Measurements from ENCODE around the gene ITGA4.

Gene ITGA4

GRCh38 chr2:181458871-181459270 lies 1.7 kb downstream of the ITGA4 start:
- DNase-seq (ENCODE audit: low spot score): peak; percentile 34

GRCh38 chr2:181459621-181460021 lies 2.4 kb downstream of the ITGA4 start:
- no peak for DNase-seq (ENCODE audit: low spot score)

GRCh38 chr2:181461056-181461997 lies 4.1 kb downstream of the ITGA4 start:
- DNase-seq (ENCODE audit: low spot score): peak; percentile 35

GRCh38 chr2:181462033-181462432 lies 4.8 kb downstream of the ITGA4 start:
- no peak for DNase-seq (ENCODE audit: low spot score)

- DNase-seq (ENCODE audit: low spot score): no peak
These were observed 6.4 kb downstream of the ITGA4 start for GRCh38 chr2:181463588-181463987.

GRCh38 chr2:181464966-181465365 lies 7.8 kb downstream of the ITGA4 start:
- peak; percentile 11 for DNase-seq (ENCODE audit: low spot score)

- DNase-seq (ENCODE audit: low spot score): no peak
These were observed 8.6 kb downstream of the ITGA4 start for GRCh38 chr2:181465676-181466375.

GRCh38 chr2:181466661-181467576 lies 9.7 kb downstream of the ITGA4 start:
- DNase-seq (ENCODE audit: low spot score): peak; percentile 81

- no peak for DNase-seq (ENCODE audit: low spot score)
These were observed 11.0 kb downstream of the ITGA4 start for GRCh38 chr2:181467966-181468707.

- DNase-seq (ENCODE audit: low spot score): no peak
These were observed 11.6 kb downstream of the ITGA4 start for GRCh38 chr2:181468811-181469210.

- DNase-seq (ENCODE audit: low spot score): no peak
These were observed 14.0 kb downstream of the ITGA4 start for GRCh38 chr2:181471226-181471625.

- no peak for DNase-seq (ENCODE audit: low spot score)
These were observed 14.6 kb downstream of the ITGA4 start for GRCh38 chr2:181471783-181472182.

- DNase-seq (ENCODE audit: low spot score): no peak
These were observed 15.8 kb downstream of the ITGA4 start for GRCh38 chr2:181472990-181473389.

GRCh38 chr2:181474222-181474881 lies 17.2 kb downstream of the ITGA4 start:
- DNase-seq (ENCODE audit: low spot score): no peak

GRCh38 chr2:181483211-181483610 lies 26.0 kb downstream of the ITGA4 start:
- DNase-seq (ENCODE audit: low spot score): no peak

GRCh38 chr2:181483876-181484275 lies 26.7 kb downstream of the ITGA4 start:
- DNase-seq (ENCODE audit: low spot score): no peak

GRCh38 chr2:181484851-181485637 lies 27.9 kb downstream of the ITGA4 start:
- no peak for DNase-seq (ENCODE audit: low spot score)

GRCh38 chr2:181485638-181485946 lies 28.4 kb downstream of the ITGA4 start:
- DNase-seq (ENCODE audit: low spot score): no peak

- no peak for DNase-seq (ENCODE audit: low spot score)
These were observed 42.0 kb downstream of the ITGA4 start for GRCh38 chr2:181499231-181499630.

GRCh38 chr2:181500201-181500600 lies 43.0 kb downstream of the ITGA4 start:
- no peak for DNase-seq (ENCODE audit: low spot score)

Data from NAMALWA (cell line).